HG02973 (cell line): ENCODE data around the gene ASB16.
"Not testable (repeated sequence)": the region's sequence is repeated elsewhere in the genome, so short reads cannot be mapped to it uniquely, and the experiment has no call there.

Experiments
- ATAC-seq: cut with Tn5 transposase; IDR thresholded peaks from one replicate; pipeline ENCODE4 v1.9.1; 2021; ENCODE audit warnings: moderate library complexity; ENCODE audit not compliant: unreplicated experiment

ASB16 gene

DNA sequence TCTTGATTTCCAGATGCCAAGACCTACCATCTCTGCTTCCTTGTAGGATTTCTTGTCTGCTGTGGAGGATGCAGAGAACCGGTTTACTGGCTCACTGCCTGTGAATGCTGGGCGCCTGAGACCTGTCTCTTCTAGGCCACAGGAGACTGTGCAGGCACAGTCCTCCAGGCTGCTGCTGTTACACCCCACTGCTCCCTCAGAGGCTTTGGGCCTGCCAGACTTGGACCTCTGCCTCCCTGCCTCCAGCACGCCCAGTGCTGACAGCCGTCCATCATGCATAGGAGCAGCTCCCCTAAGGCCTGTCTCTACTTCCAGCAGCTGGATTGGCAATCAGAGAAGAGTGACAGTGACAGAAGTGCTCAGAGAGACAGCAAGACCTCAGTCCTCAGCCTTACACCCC, 22.7 kb upstream of the ASB16 start:
- ATAC-seq: no peak

DNA sequence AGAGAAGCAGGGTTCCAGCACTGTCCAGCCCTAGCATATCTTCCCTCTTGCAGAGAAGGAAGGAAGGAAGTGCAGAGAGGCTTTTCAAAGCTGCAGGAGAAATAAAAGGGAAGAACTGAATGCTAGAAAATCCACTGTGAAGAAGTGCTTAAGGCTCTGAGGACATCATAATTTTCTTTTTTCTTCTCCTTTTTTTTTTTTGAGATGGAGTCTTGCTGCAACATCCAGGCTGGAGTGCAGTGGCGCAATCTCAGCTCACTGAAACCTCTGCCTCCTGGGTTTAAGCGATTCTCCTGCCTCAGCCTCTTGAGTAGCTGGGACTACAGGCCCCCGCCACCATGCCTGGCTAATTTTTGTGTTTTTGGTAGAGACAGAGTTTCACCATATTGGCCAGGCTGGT, 21.4 kb upstream of the ASB16 start:
- not testable (repeated sequence) for ATAC-seq

DNA sequence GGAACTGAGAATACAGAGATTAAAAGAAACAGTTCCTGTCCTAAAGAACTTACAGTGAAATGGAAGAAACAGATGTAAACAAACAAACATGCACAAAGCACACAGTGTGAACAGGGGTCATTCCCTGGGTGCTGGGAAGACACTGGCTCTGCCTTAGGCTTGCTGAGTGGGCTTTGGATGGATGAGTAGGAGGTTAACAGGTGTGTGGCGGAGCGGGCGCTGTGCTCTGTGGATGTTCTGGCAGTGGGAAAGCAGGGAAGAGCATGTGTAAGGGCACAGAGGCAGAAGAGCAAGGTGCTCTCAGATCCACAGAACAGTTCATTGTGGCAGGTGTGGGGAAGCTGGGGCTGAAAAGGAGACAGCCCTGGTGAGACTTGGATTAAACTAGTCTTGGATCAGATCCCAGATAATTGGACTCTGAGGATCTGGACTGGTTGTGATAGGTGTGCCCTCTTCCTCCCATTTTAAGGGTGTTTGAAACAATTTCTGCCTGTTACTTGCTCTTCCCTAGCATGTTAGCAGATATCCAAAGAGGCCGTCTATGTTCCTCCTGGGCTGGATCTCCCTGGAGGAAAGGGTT, 20.7 kb upstream of the ASB16 start:
- no peak for ATAC-seq

DNA sequence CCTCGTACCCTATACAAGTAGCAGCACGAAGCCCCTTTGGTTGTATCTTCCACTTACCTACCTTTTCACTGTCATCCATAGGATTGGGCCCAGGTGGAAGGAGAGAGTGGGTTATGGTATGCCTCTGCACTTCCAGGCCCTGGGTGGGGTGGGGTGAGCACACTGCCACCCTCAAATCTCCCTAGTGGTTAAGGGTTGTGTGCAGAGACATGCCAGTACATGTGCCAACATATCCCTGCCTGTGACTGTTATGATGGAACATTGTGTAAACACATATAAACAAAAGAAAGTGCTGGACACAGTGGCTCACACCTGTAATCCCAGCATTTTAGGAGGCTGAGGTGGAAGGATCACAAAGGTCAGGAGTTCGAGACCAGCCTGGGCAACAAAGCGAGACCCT, 17.6 kb upstream of the ASB16 start:
- no peak for ATAC-seq

DNA sequence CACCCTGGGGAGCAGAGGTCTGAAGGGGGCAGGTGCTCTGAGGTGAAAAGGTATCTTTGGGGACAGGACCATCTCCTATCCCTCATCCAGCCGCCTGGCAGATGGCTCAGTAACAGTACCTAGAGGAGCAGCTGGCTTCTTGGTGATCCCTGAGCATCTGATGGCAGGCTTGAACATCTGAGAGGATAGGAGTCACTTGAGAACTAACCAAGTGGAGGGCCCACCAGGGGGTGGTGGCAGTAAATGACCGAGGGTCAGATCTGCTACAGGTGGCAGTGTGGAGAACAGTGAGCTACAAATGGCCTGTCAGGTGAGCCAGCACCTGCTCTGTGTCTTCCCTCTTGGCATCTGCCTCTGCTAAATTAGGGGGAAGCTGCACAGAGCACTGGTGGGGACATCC, 15.0 kb upstream of the ASB16 start:
- ATAC-seq: no peak

DNA sequence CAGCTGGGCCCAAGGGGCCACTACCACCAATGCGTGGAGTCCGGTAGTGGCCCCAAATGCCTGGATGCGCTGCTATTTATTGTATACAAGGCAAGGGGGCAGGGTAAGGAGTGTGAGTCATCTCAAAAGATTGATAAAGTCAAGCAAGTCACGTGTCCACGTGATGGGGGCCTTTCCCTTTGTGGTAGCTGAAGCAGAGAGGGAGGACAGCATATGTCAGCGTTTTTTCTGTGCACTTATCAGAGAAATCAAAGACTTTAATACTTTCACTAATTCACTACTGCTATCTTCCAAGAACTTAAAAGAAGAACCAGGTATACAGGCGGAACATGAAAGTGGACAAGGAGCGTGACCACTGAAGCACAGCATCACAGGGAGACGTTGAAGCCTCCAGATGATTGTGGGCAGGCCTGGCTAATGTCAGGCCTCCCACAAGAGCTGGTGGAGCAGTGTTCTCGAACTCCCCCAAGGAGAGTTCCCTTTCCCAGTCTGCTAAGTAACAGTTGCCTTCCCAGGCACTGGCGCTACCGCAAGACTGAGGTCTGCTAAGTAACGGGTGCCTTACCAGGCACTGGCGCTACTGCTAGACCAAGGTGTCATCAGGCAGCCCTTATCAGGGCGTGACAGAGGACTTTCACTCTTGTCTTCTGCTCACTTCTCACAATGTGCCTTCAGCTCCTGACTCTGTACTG, 10.8 kb upstream of the ASB16 start:
- ATAC-seq: no peak

DNA sequence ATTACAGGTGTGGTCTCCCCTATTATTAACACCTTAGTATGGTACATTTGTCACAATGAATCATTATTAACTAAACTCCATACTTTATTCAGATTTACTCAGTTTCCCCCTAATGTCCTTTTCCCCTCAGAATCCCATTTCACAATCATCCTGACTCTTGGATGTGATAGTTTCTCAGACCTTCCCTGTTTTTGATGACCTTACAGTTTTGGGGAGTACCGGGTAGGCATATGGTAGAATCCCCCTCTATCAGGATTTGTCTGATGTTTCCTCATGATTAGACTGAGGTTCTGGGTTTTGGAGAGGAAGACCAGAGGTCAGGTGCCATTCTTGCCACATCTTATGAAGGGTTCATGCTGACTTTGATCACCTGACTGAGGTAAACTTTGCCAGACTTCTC, 6.0 kb upstream of the ASB16 start:
- no peak for ATAC-seq

DNA sequence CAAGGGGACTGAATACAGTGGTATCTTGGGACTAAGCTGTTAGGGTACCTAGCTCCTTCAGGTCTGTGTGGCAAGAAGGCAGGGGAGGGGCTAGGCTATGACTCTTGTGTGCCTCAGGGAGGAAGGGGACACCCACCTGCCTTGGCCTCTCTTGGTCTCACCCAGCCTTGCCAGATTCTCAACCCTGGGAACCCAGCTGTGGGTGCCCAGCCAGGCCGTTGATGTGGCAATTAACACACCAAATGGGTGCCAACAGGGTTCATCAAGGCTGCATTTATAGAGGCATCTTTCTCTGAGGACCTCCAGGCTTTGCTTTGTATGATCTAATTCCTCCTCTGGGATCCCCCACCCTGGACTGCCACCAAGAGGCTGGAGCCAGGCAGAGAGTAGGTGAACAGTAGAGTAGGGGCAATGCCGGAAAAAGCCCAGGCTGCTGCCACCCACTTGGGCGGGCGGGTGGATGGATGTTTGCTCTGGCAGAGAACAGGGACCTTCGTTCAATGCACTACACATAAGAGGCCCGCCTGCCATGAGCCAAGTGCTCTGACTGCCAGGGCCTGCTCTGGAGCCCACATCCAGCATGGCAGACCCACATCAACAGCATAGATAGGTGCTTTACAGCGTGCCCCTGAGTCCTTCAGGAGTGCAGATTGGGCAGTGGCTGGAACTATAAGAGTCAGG, 3.2 kb upstream of the ASB16 start:
- ATAC-seq: no peak

DNA sequence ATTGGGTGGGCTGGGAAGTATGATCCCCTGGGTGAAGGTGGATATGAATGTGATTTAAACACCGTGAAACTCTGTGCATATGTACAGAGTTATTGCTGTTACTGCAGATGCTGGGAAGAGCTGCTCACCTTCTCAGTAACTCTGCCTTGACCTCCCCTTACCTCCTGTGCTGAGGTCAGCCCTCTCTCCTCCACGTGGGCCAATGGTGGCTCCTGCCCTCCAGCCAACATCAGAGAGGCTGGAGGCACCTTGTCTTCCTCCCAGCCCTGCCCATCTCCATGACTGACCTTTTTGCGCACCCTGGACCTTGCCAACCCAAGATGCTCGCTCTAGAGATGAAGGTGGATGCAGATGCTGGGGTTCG, 387 bp upstream of the ASB16 start:
- no peak for ATAC-seq

DNA sequence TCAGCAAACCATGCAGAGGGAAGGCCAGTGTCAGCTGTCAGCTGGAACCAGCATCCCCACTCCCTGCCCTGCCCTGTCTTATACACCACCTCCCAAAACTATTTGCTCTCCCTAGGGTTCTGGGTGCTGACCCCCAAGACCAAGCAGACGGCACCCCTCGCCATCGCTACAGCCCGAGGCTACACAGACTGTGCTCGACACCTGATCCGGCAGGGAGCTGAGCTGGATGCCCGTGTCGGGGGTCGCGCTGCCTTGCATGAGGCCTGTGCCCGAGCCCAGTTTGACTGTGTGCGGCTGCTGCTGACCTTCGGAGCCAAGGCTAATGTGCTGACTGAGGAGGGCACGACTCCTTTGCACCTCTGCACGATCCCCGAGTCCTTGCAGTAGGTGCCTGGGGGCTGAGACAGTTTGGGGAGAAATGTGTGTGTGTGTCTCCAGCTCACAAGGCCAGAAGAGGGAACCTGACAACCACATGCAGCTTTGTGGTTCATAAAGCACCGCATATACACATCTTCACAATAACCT, 1.5 kb downstream of the ASB16 start:
- no peak for ATAC-seq

DNA sequence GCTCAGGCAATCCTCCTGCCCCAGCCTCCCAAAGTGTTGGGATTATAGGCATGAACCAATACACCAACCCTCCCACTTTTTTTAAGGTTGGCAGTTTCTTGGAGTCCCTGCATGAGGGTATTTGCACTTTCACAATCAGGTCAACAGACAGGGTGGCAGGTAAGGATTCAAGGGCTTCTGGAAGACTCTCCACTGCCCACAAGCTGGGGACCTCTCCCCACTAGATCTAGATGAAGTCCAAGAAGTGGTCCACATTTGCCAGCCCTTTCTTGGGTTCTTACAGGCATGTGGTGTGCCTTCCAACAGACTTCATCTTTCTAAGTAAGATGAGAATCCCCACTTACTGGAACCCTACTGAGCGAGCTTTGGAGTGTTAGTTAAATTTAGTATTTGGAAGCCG, 3.9 kb downstream of the ASB16 start:
- no peak for ATAC-seq

DNA sequence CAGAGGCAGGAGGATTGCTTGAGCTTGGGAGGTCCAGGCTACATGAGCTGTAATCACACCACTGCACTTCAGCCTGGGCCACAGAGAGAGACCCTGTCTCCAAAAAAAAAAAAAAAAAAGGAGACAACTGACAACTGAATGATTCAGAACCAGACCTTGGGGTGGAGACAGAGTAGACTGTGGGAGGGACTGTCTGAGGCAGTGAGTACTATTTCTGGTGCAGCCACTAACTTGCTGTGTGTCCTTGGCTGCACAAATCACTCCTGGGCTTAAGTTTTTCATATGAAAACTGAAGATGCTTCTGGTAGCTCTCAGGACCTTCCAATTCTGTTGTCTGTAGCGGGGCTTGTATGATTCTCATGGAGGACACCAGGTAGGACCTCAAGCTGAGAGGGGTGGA, 5.8 kb downstream of the ASB16 start:
- no peak for ATAC-seq

DNA sequence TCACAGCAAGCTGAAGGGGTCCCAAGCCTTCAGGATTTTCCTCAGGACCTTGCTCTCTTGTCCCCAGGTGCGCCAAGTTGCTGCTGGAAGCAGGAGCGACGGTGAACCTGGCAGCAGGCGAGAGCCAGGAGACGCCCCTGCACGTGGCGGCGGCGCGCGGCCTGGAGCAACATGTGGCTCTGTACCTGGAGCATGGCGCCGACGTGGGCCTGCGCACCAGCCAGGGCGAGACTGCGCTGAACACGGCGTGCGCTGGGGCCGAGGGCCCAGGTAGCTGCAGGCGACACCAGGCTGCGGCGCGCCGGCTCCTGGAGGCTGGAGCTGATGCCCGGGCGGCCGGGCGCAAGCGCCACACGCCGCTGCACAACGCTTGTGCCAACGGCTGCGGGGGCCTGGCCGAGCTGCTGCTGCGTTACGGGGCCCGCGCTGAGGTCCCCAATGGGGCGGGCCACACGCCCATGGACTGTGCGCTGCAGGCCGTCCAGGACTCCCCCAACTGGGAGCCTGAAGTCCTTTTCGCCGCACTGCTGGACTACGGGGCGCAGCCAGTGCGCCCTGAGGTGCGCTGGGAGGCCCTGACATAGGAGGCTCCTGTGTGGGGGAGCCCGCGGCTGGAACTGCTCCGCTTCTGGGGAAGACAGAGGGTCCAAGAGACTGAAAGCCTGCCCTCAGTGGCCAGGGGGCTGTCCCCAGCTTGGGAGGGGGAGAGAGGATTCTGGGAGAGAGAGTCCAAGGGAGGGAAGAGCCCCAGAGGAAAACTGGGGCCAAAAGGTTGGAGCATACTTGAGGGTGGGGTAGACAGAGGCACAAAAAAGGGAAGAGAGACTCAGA, 6.4 kb downstream of the ASB16 start:
- ATAC-seq: no peak

DNA sequence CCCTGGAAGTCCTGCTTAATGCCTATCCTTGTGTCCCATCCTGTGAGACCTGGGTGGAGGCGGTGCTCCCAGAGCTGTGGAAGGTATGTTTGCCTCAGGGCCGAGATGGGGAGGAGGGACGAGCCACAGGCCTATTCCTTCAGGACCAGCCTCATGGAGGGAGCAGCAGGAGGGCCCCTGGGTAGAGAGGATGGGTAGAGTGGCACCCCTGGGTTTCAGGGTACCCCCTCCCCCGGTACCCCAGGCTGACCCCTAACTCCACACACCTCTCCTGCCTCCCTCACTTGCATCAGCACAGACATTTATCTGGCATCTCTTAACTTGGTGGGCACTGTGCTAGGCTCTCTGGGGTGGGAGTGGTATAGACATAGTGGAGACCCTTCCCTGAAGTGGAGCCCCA, 7.1 kb downstream of the ASB16 start:
- no peak for ATAC-seq

DNA sequence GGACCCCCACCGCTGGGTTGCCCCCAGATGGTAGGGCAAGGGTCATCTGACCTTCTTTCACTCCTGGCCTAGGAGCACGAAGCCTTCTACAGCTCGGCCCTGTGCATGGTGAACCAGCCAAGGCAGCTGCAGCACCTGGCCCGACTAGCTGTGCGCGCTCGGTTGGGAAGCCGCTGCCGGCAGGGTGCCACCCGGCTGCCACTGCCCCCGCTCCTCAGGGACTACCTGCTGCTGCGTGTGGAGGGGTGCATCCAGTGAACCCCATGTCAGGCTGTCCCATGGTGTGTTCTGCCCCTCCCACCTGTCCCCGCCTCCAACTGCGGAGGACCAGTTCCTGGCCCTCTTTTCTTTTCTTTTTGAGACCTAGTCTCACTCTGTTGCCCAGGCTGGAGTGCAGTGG, 7.6 kb downstream of the ASB16 start:
- no peak for ATAC-seq

DNA sequence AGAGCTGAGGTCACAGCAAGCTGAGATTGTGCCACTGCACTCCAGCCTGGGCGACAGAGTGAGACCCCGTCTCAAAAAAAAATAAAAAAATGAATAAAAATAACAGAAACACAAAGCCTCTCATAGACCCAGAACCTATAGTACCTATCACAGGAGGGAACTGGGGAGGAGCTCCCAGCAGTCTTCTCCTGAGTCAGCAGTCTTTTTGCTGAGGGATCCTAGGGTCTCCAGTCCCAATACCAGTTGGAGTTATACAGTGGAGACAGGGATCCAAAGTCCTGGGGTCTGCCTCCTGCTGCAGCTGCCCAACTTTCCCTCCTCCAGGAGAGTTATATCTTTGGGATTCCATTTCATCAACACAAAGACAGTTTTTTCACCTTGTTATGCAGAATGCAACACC, 12.5 kb downstream of the ASB16 start:
- ATAC-seq: no peak

DNA sequence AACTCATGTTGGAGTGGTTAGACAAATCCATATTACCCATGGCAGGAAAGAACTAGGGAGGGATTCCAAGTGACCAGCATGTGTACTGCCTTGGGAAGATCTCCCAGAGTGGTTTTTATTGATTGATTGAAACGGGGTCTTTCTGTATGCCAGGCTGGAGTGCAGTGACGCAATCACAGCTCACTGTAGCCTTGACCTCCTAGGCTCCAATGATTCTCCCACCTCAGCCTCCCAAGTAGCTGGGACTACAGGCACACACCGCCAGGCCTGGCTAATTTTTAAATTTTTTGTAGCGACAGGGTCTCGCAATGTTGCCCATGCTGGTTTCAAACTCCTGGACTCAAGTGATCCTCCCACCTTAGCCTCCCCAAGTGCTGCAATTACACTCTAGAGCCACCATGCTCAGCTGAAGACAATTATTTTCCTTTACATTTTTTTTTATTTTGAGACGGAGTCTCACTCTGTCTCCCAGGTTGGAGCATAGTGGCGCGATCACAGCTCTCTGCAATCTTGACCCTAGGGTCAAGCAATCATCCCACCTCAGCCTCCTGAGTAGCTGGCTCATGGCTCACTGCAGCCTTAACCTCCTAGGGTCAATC, 13.8 kb downstream of the ASB16 start:
- no peak for ATAC-seq

DNA sequence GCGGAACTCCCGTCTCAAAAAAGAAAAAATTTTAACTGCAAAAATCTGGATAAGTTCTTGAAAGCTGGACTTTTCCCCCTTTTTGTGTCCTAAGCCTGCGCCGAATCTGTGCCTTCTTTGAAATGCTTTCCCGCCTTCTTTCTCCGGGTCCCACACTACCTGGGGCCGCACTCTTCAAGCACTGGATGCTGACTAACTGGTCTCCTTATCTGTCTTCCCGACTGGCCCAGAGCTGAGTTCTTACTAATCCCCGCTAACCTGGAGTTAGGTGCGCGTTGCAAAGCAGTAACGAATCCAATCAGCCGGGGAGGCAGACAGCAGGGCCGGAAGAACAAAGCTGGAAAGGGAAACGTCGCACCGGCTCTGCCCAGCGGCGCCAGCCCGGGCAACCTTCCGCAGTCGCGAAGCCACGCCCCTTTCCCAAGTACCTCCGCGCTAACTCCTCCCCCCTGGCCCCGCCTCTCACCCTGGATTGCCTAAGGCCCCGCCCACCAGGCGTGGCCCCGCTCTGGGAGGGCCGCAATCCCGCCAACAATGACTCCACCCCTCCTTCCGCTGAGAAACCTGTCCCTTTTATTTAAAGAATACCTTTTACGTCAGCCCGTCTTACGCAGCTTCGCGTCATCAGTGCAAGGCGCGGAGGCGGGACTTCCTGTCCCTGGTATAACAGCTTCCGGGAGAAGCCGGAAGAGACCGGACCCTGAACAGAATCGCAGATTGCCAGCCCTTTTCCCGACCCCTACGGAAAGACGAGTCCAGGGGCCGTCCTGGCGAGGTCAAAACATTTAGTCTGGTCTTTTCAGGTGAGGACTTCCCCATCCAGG, 16.0 kb downstream of the ASB16 start, which contains the start of gene TMUB2:
Gene TMUB2, plus strand, starts transcription at position 666 of the 824 bp plus-strand sequence. CDS start 737 bp downstream, outside the sequence.
- peak; percentile 80 for ATAC-seq

DNA sequence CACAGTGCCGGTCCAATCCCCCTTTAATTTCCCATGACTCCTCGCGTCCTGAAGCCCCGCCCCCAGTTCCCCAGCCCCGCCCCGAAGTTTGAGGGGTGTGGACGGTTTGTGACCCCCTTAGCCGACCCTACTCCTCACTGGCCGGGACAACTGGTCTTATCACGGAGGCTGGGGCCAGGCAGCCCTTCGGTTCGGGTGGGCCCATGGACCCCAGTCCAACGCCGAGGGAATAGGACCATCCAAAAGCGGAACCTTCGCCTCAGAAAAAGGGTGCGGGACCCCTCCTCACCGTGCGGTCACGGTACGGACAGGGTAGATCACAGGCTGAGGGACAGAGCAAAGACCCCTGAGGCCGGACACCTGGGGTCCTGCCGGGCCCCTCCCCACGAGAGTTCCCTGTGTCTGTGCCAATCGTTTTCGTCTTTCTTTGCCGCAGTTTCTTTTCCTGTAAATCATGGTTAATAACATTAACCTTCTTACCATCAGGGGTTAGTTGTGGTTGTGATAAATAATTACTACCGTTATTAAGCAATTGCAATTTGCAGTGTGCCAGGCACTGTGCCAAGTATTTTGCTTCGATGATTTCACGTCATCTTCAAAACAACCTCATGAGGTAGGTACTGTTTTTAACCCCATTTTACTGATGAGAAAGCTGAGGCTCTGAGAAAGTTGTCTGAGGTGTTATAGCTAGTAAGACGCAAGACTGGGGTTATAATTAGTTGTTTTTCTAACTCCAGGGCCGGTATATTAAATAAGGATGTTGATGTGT, 16.8 kb downstream of the ASB16 start:
- peak; percentile 25 for ATAC-seq
